OCI-LY7 (cell line): ENCODE measurements around the gene TMCC1. TPM values are rescaled to one million over a fixed set of nuclear protein-coding genes. Genes with fewer than 3 reads are reported as not detected.

Source experiments
- BruUV-seq: library from RNA; stranded (reverse); fragments of 400-500 nt; replicated peaks from 2 replicates; lab custom pipeline; 2021; lab: Mats Ljungman, UMichigan
- CTCF ChIA-PET: fragments of 300-600 bp; sonication (Branson Sonifier 250); formaldehyde crosslinking; loops from one replicate; lab custom pipeline; 2022; ENCODE audit warnings: antibody characterized with exemption; ENCODE audit not compliant: unreplicated experiment; lab: Charles Lee
- POLR2A ChIA-PET: fragments of 300-600 bp; sonication (Branson Sonifier 250); formaldehyde crosslinking; loops from one replicate; lab custom pipeline; 2022; ENCODE audit warnings: antibody characterized with exemption; lab: Charles Lee
- DNase-seq: peaks from one replicate; pipeline ENCODE4 v3.0.0-alpha.2; 2015; ENCODE audit warnings: low spot score
- H2AFZ ChIP-seq: fragments of 200-600 bp; sonication (generic), shearing (Covaris generic); 2 replicates; pipeline ENCODE4 v1.6.1; 2014; ENCODE audit warnings: mild to moderate bottlenecking, antibody characterized with exemption, low read length, moderate library complexity
- H3K27ac ChIP-seq: fragments of 200-600 bp; sonication (generic); 2 replicates; pipeline ENCODE4 v1.5.1; 2014; ENCODE audit warnings: mixed run types, low read depth, mild to moderate bottlenecking, moderate library complexity, low read length, inconsistent platforms; ENCODE audit not compliant: poor library complexity, severe bottlenecking
- H3K36me3 ChIP-seq: fragments of 200-600 bp; sonication (generic); 2 replicates; pipeline ENCODE4 v1.6.1; 2014; ENCODE audit warnings: mild to moderate bottlenecking, antibody characterized with exemption, low read length, moderate library complexity, mixed read lengths; ENCODE audit not compliant: insufficient read depth
- H3K4me1 ChIP-seq: fragments of 200-600 bp; sonication (generic); 2 replicates; pipeline ENCODE4 v1.5.1; 2014; ENCODE audit warnings: mild to moderate bottlenecking, low read length; ENCODE audit not compliant: insufficient read depth, poor library complexity, severe bottlenecking
- H3K4me2 ChIP-seq: fragments of 200-600 bp; sonication (generic); 2 replicates; pipeline ENCODE4 v1.6.1; 2014; ENCODE audit warnings: mild to moderate bottlenecking, low read length
- H3K4me3 ChIP-seq: fragments of 200-600 bp; sonication (generic); 2 replicates; pipeline ENCODE4 v1.5.1; 2014; ENCODE audit warnings: mild to moderate bottlenecking, low read depth, low read length; ENCODE audit not compliant: poor library complexity, severe bottlenecking
- H3K79me2 ChIP-seq: fragments of 200-600 bp; sonication (generic); 2 replicates; pipeline ENCODE4 v1.6.1; 2016; ENCODE audit warnings: low read depth, mild to moderate bottlenecking, low read length, moderate library complexity, mixed read lengths; ENCODE audit not compliant: insufficient read depth
- H3K9me2 ChIP-seq: fragments of 200-600 bp; sonication (generic); 2 replicates; pipeline ENCODE4 v1.6.1; 2016; ENCODE audit warnings: mild to moderate bottlenecking, low read length, mixed read lengths; ENCODE audit not compliant: insufficient read depth
- H3K9me3 ChIP-seq: fragments of 200-600 bp; sonication (generic); 2 replicates; pipeline ENCODE4 v1.6.1; 2014; ENCODE audit warnings: mild to moderate bottlenecking, mixed run types, low read length, mixed read lengths
- H4K20me1 ChIP-seq: fragments of 200-600 bp; sonication (generic); 2 replicates; pipeline ENCODE4 v1.6.1; 2014; ENCODE audit warnings: mild to moderate bottlenecking, antibody characterized with exemption, low read length, moderate library complexity, mixed read lengths; ENCODE audit not compliant: insufficient read depth
- CTCF ChIP-seq: fragments of 200-600 bp; sonication (generic); conservative IDR thresholded peaks from 2 replicates; pipeline ENCODE4 v1.5.1; 2014; ENCODE audit warnings: mild to moderate bottlenecking, antibody characterized with exemption, low read length, moderate library complexity, mixed read lengths
- EZH2phosphoT487 ChIP-seq: fragments of 200-600 bp; sonication (generic); IDR thresholded peaks from 2 replicates; pipeline ENCODE4 v1.6.1; 2018; ENCODE audit warnings: low read depth, borderline replicate concordance, mild to moderate bottlenecking, mixed run types, antibody characterized with exemption, low read length, moderate library complexity, mixed read lengths
- intact Hi-C: fragments of 100-400 bp; cut with micrococcal nuclease; formaldehyde crosslinking; loops from one replicate; pipeline ENCODE4 v1.10.0; 2022; ENCODE audit not compliant: unreplicated experiment
- total RNA-seq, 2 experiments: library from RNA; depleted of rRNA in 1 of 2; stranded (reverse); fragments of >200 nt in 1 of 2; shearing (Covaris generic) in 1 of 2; gene quantifications; 2 replicates each; pipeline ENCODE4 v1.2.3, GENCODE V29; 2014 to 2022

TMCC1 gene
- total RNA-seq, 2 experiments from 2014 or later = 31.7 to 38.8 TPM

DNA sequence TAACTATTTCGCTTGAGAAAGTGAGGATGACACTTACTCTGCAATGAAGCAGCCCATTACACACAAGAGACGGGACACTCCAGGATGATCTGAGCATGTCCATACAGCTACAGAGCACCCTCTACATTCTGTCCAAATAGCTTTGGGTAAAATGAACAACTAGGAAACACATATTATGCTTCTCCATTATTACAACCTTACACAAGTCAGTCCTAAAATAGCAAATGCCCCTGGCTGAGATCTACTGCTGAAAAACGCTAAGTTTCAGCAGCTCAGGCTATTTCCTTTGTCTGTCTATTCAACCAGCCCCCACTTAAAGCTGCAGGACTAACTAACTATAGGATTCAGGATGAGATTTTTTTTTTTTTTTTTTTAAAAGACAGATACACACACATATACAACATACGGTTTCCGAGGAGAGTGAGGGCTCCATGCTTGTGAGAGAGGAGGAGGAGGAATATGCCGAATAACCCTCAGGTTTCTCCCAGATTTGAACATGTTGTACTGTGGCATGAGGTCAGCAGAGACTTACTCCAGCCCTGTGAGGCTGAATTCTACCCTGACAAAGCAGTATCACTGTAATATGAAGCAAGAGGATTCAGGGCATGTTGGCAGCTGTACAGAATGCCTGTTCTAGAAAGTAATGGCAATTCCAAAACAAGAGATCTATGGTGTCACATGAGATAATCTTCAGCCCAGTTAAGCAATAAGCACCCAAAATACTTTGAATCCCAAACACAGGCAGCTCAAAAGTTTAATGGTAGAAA, 169.8 kb downstream of the TMCC1 start:
- Histone ChIP-seq H4K20me1 (no peaks in the 10 kb centered on the region), H3K9me2 (no peaks in the 10 kb centered on the region), H3K79me2 (no peaks in the 10 kb centered on the region), H3K9me3 (no peaks in the 10 kb centered on the region), H2AFZ (no peak overlapping the region), H3K4me3 (no peak overlapping the region), H3K4me1 (no peaks in the 10 kb centered on the region), H3K36me3 (no peaks in the 10 kb centered on the region), H3K27ac (no peak overlapping the region), H3K4me2 (no peak overlapping the region)
- no peak for DNase-seq
- TF ChIP-seq EZH2phosphoT487 (no peak), CTCF (no peak)
- ChIA-PET POLR2A (interaction anchor here (0.7 kb wide), 1 partner anchor 101 kb away, joined by 5 read pairs; no protein-coding TSS in a partner anchor), CTCF (no interaction called here)
- BruUV-seq = no TSS peak
- intact Hi-C loops = no loop called here

- Histone ChIP-seq H3K4me1 (no peaks in the 10 kb centered on the region), H3K4me2 (no peak overlapping the region), H3K27ac (no peak overlapping the region), H4K20me1 (no peaks in the 10 kb centered on the region), H3K79me2 (no peaks in the 10 kb centered on the region), H3K4me3 (no peak overlapping the region), H3K9me2 (no peaks in the 10 kb centered on the region), H2AFZ (no peak overlapping the region), H3K9me3 (no peaks in the 10 kb centered on the region), H3K36me3 (no peaks in the 10 kb centered on the region)
- TF ChIP-seq CTCF (no peak), EZH2phosphoT487 (no peak)
- POLR2A ChIA-PET = interaction anchor here (0.6 kb wide), 1 partner anchor 147 kb away, joined by 4 read pairs; no protein-coding TSS in a partner anchor
- BruUV-seq = no TSS peak
- intact Hi-C loops = no loop called here
- DNase-seq = no peak
- CTCF ChIA-PET = no interaction called here
Observed at GRCh38 chr3:129722527-129722926, 171.0 kb downstream of the TMCC1 start.

- Histone ChIP-seq H3K79me2 (no peaks in the 10 kb centered on the region), H4K20me1 (no peaks in the 10 kb centered on the region), H3K27ac (no peak overlapping the region), H3K4me3 (no peak overlapping the region), H3K9me2 (no peaks in the 10 kb centered on the region), H3K9me3 (no peaks in the 10 kb centered on the region), H3K36me3 (no peaks in the 10 kb centered on the region), H3K4me2 (no peak overlapping the region), H2AFZ (no peak overlapping the region), H3K4me1 (no peaks in the 10 kb centered on the region)
- no TSS peak for BruUV-seq
- intact Hi-C loops = no loop called here
- CTCF ChIA-PET = no interaction called here
- no peak for DNase-seq
- POLR2A ChIA-PET = interaction anchor here (0.6 to 0.8 kb wide), 2 partner anchors 137 to 980 kb away, joined by 3 read pairs; no protein-coding TSS in a partner anchor
- TF ChIP-seq CTCF = no peak
- no peak for TF ChIP-seq EZH2phosphoT487
Observed at GRCh38 chr3:129718201-129718600, 175.3 kb downstream of the TMCC1 start.
